Left ventricle myocardium inferior (tissue), 1 donor: ENCODE results near the gene PARD3. TPM values are rescaled to one million over a fixed set of nuclear protein-coding genes. Genes with fewer than 3 reads are reported as not detected.

Experiments
- DNase-seq: peaks from one replicate; pipeline ENCODE4 v3.0.0-alpha.2; 2020
- H3K27ac ChIP-seq: fragments of 200-600 bp; replicated peaks from 2 replicates; pipeline ENCODE4 v1.8.0; 2021
- H3K27me3 ChIP-seq: fragments of 200-600 bp; 2 replicates; pipeline ENCODE4 v1.8.0; 2021; ENCODE audit warnings: low read depth
- H3K36me3 ChIP-seq: fragments of 200-600 bp; 2 replicates; pipeline ENCODE4 v1.8.0; 2021
- H3K4me1 ChIP-seq: fragments of 200-600 bp; 2 replicates; pipeline ENCODE4 v1.8.0; 2021
- H3K4me3 ChIP-seq: fragments of 200-600 bp; 2 replicates; pipeline ENCODE4 v1.8.0; 2021; ENCODE audit warnings: mild to moderate bottlenecking, moderate library complexity
- H3K9me3 ChIP-seq: fragments of 200-600 bp; replicated peaks from 2 replicates; pipeline ENCODE4 v1.8.0; 2021
- CTCF ChIP-seq: fragments of 200-600 bp; IDR thresholded peaks from 2 replicates; pipeline ENCODE4 v1.8.0; 2021; ENCODE audit warnings: antibody characterized with exemption, mild to moderate bottlenecking, borderline replicate concordance
- intact Hi-C: fragments of 100-400 bp; cut with micrococcal nuclease; formaldehyde crosslinking; loops from one replicate; pipeline ENCODE4 v1.11.0; 2022
- total RNA-seq: library from RNA; stranded (reverse); fragmentation: NEBNext Ultra II Directional; extraction: Animal tissue kit (Norgen Biotek cat#: 25700); gene quantifications from one replicate; pipeline ENCODE4 v1.2.1, GENCODE V29; 2021
- donor health status: DM: no; HTN: yes; CAD: no; lungs with severe emphysema.

The PARD3 gene
- total RNA-seq, 1 donor from 2014 or later: 29.6 TPM

GRCh38 chr10:34154383-34154900 lies 660.7 kb downstream of the PARD3 start:
- DNase-seq: no peak
- no peaks in the 10 kb centered on the region for H3K36me3 ChIP-seq
- no peaks in the 10 kb centered on the region for H3K4me1 ChIP-seq
- TF ChIP-seq CTCF: no peak
- intact Hi-C loops: no loop called here
- H3K27me3 ChIP-seq: no peaks in the 10 kb centered on the region
- H3K27ac ChIP-seq: no peak overlapping the region
- no peak overlapping the region for H3K4me3 ChIP-seq
- no peaks in the 10 kb centered on the region for H3K9me3 ChIP-seq

- DNase-seq: no peak
- Histone ChIP-seq H3K4me3 (no peak overlapping the region), H3K4me1 (no peaks in the 10 kb centered on the region), H3K36me3 (no peaks in the 10 kb centered on the region), H3K9me3 (no peaks in the 10 kb centered on the region), H3K27ac (no peak overlapping the region), H3K27me3 (no peaks in the 10 kb centered on the region)
- intact Hi-C loops: no loop called here
- TF ChIP-seq CTCF: no peak
These were observed 661.3 kb downstream of the PARD3 start for GRCh38 chr10:34153663-34154382.

- Histone ChIP-seq H3K27ac (no peak overlapping the region), H3K36me3 (no peaks in the 10 kb centered on the region), H3K4me3 (no peak overlapping the region), H3K27me3 (no peaks in the 10 kb centered on the region), H3K4me1 (no peaks in the 10 kb centered on the region), H3K9me3 (no peaks in the 10 kb centered on the region)
- intact Hi-C loops: no loop called here
- no peak for TF ChIP-seq CTCF
- no peak for DNase-seq
These were observed 662.7 kb downstream of the PARD3 start for GRCh38 chr10:34152434-34152833.

GRCh38 chr10:34151931-34152330 lies 663.2 kb downstream of the PARD3 start:
- DNase-seq: no peak
- Histone ChIP-seq H3K9me3 (no peaks in the 10 kb centered on the region), H3K36me3 (no peaks in the 10 kb centered on the region), H3K4me3 (no peak overlapping the region), H3K27ac (no peak overlapping the region), H3K4me1 (no peaks in the 10 kb centered on the region), H3K27me3 (no peaks in the 10 kb centered on the region)
- intact Hi-C loops: no loop called here
- no peak for TF ChIP-seq CTCF

GRCh38 chr10:34151481-34151880 lies 663.6 kb downstream of the PARD3 start:
- intact Hi-C loops: no loop called here
- no peak for TF ChIP-seq CTCF
- H3K27me3 ChIP-seq: no peaks in the 10 kb centered on the region
- DNase-seq: no peak
- H3K36me3 ChIP-seq: no peaks in the 10 kb centered on the region
- H3K27ac ChIP-seq: no peak overlapping the region
- H3K4me1 ChIP-seq: no peaks in the 10 kb centered on the region
- no peak overlapping the region for H3K4me3 ChIP-seq
- no peaks in the 10 kb centered on the region for H3K9me3 ChIP-seq
